HS-5 (cell line): ENCODE data around the gene IPP.
"Not testable (repeated sequence)": the region's sequence is repeated elsewhere in the genome, so short reads cannot be mapped to it uniquely, and the experiment has no call there.

ENCODE experiments used
- DNase-seq: peaks from one replicate; pipeline ENCODE4 v3.0.0-alpha.2; 2012; ENCODE audit warnings: low read depth

The IPP gene

DNA sequence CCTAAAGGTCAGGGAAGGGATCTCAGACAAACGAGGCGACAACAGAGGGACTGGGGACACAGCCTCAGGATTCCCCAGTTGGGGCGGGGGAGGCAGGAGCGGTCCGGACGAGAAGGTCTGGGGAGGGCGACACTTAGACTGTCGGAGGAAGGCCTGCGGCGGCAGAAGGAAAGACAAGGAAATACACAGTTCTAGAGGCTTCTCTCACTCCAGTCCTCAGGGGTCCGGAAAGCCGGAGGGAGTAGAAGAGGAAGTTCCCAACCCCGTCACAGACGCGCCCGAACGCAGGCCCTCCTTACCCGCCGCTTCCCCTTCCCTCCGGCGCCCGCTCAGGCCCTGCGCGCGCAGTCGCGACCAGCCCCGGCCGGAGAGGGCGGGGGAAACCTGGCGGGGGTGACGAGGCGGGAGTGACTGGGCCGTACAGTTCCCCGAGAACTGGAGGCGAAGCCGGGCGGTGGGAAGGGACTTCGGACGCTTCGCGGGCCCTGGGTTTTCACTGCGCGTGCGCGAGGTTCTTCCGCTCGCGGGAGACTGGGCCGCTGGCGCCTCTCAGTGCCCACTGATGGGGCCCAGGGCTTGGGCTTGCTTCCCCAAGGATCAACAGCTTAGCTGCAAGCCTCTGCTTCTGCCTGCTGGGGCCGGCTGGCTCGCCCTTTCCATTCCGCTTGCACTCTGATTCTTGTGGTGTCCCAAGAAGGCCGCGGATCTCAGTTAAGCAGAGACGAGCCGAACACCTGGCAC is at the start of gene IPP:
IPP (minus strand) TSS at position 356 of the 741 bp plus-strand sequence. CDS start 4,242 bp downstream, outside the sequence.
- DNase-seq: peak; percentile 85

GRCh38 chr1:45796946-45797345 is 46.5 kb upstream of the IPP start:
- no peak for DNase-seq

DNA sequence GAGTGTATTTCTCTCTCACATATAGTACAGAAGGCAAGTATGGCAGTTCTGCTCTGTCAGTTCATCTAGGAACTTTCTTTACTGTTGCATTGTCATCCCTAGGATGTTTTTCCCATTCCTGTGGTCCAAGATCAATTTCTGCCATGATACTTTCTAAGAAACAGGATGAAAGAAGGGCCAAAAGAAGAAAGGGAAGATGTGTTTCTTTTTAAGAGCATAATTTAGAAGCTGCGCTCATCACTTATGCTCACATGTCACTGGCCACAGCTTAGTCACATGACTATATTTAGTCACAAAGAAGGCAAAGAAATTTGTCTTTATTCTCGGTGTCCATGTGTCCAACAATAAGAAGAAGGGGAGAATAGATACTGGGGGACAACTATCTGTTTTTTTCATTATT is 45.9 kb upstream of the IPP start:
- no peak for DNase-seq

- no peak for DNase-seq
These were observed 43.6 kb upstream of the IPP start for GRCh38 chr1:45793942-45794604.

DNA sequence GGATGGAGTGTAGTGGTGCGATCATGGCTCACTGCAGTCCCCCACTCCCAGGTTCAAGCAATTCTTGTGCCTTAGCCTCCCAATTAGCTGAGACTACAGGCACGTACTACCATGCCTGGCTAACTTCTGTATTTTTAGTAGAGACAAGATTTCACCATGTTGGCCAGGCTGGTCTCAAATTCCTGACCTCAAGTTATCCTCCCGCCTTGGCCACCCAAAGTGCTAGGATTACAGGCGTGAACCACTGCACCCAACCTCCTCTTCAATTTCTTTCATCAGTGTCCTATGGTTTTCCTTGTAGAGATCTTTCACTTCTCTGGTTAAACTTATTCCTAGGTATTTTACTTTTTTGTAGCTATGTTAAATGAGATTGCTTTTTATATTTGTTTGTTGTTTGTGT is 42.3 kb upstream of the IPP start:
- no peak for DNase-seq

DNA sequence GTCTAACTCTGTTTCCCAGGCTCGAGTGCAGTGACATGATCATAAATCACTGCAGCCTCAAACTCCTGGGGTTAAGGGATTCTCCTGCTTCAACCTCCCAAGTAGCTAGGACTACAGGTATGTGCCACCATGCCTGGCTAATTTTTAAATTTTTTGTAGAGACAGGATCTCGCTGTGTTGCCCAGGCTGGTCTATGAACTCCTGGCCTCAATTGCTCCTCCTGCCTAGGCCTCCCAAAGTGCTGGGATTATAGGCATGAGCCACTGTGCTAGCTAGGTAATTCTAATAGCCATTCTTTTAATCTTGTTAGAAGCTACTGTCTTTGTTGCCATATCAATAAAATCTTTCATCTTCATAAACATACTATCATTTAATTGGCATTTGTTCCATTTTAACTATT is 39.1 kb upstream of the IPP start:
- no peak for DNase-seq

- DNase-seq: no peak
These were observed 37.5 kb upstream of the IPP start for GRCh38 chr1:45787905-45788304.

DNA sequence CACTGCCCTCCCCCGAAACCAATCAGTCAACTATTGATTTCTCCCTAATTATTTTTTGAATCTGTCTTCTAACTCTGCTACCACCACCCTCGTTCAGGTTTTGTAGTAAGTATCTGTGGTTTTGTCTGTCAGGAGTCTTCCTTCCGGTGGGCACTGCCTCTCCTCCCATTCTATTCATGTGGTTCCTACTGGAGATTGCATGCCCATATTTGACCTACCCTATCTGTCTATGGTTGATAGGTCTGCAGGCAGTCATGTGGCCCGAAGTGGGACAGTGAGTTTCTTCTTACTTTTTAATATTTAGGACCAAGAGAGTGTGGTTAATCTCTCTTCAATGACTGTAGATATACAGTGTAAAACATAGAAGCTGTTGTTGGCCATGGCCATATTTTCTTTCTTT is 35.1 kb upstream of the IPP start:
- DNase-seq: no peak

DNA sequence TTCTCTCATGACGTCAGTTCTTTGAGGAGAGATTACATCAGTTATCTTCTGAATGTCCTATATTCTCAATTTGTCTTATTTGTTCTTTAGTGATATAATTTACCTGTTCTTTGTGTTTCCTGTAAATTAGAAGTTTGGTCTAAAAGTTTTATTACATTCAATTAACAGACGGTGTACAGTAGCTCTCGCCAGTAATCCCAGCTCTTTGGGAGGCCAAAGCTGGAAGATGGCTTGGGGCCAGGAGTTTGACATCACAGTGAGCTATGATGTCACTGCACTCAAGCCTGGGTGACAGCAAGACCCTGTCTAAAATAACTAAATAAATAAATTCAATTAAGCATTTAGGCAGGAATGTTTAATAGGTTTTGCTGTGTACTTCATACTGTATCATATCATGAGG is 25.3 kb upstream of the IPP start:
- no peak for DNase-seq

- no peak for DNase-seq
These were observed 22.5 kb upstream of the IPP start for GRCh38 chr1:45772971-45773370.

DNA sequence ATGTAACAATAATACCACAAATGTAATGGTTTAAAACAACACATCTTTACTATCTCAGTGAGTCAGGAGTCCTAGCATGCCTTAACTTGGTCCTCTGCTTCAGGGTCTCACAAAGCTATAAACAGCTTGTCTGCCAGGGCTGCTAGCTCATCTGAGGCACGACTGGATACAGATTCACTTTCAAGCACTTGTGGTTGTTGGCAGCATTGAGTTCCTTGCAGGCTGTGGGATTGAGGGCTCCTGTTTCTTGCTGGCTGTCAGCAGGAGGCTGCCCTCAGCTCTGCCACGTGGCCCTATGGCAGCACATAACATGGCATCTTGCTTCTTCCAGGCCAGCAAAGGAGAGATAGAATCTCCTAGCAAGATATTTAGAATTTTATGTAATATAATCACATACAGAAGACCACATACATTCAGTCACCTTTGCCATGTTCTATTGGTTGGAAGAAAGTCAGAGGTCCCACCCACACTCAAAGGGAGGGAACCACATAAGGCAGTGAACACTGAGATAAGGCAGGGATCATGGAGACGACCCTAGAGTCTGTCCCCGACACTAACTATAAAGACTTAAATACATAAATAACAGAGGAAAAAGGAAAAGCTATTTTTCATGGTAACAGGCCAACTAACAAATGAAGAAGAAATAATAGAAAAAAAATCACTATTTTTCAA is 18.9 kb upstream of the IPP start:
- no peak for DNase-seq

DNA sequence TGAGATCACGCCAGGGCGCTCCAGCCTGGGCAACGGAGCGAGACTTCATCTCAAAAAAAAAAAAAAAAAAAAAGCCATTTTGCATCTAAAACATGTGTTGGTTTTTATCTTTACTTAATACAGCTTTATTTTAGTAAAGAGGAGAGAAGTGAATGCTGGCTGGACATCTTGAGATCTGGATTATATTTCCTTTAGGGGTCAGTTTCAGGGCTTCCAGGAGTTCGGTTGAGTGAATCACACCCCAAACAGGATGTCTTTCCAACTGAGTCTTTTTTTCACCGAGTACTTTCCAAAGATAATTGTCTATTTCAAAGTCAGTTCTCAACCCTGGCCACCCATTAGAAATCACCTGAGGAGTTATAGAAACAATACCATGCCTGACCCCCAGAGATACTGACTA is 16.6 kb upstream of the IPP start:
- no peak for DNase-seq

- no peak for DNase-seq
These were observed 15.7 kb upstream of the IPP start for GRCh38 chr1:45765999-45766792.

DNA sequence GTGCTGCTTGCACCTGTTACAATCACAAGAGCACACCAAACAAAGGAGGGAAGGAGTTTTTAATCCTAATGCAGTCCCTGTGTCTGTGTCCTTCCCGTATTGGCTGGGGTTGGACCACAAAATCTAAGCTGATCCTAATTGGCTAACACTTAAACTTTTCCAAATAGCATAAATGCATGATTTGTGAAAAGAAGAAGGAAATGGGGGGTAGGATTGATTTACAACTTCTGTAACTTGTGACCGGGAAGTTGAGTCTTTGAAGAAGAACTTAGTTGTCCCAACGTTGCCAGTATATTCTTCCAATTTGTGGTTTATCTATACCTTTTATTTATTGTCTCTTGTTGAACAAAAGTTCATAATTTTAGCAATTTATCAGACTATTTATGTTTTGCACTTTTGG is 11.8 kb upstream of the IPP start:
- DNase-seq: no peak

DNA sequence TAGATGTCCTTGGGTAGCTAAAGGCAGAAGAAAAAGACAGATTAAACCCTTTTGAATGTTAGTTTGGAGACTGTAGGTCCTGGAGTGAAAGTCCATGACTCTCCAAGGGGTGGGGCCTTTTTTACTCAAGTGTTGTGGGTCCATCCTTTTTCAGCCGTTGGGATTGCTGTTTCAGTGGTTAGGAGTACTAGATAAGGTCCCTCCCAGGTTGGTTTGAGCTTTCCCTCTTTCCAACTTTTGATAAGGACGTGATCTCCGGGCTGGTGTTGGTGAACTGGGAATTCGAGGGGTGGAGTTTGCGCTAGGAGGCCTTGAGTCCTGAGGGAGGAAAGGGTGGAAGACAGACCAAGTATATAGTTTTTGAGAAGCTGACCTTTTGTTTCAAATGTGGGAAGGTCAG is 5.2 kb upstream of the IPP start:
- DNase-seq: no peak

DNA sequence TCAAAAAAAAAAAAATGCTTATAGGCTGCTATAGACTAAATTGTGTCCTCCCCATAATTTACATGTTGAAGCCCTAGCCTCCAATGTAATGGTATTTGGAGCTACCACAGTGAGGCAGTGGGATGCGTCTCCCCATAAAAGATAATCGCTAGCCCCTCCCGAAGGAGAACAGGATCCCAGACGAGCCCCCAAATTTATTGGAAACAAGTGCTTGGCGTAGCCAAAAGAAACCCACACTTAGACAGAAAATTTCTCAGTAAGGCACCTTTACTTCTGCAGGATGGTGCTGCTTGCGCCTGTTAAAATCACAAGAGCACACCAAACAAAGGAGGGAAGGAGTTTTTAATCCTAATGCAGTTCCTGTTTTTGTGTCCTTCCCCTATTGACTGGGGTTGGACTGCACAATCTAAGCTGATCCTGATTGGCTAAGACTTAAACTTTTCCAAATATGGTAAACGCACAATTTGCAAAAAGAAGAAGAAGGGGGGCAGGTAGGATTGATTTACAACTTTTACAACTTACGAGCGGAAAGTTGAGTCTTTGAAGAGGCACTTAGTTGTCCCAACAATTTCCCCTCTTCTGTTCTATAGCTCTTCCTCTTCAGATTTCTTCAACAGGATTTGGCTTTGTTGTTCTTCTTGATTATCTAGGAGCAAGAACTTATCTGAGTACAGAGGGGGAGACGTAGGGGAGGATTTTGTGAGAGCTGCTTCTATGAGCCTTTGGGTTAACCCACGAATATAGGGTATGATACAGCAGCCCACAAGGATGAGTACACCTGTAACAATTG is 3.0 kb upstream of the IPP start:
- DNase-seq: no peak

- no peak for DNase-seq
These were observed 2.1 kb upstream of the IPP start for GRCh38 chr1:45752441-45753052.

DNA sequence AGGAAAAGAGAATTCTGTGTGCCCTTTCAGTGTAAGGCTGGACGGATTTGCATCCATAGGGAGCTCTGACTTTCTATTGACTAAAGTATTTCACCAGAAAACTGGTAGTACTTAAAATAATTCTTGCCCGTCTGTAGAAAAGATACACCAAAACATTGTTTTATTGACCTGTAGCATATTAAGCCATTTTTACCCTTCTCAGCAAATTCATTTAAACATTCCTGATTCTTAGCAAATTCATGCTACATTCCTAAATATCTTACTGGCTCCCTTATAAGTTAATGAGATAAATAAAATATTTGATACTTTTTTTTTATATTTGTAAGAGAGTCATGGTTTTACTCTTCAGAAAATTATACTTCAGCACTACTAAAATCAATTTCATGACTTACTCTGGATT is 1.6 kb upstream of the IPP start:
- no peak for DNase-seq

- not testable (repeated sequence) for DNase-seq
These were observed 786 bp upstream of the IPP start for GRCh38 chr1:45751039-45751838.

GRCh38 chr1:45746922-45747321 is 3.5 kb downstream of the IPP start:
- DNase-seq: no peak
